Activated T-cell treated with anti-CD3 and anti-CD28 coated beads, Interleukin-2, amount 50 U/mL, for 4 hours (primary cell): ENCODE measurements around the gene DNM3. TPM values are rescaled to one million over a fixed set of nuclear protein-coding genes. Genes with fewer than 3 reads are reported as not detected.

Source experiments
- ATAC-seq, 2 donors: fragments of 200-7000 bp; cut with Tn5 transposase; one replicate each; pipeline ENCODE4 v1.10.0; 2021
- DNase-seq: peaks from one replicate; pipeline ENCODE4 v3.0.0-alpha.2; 2020
- H3K27me3 Mint-ChIP-seq: one replicate; pipeline ENCODE4 v1.8.0; 2021; ENCODE audit warnings: low read depth, mixed read lengths
- H3K36me3 Mint-ChIP-seq: one replicate; pipeline ENCODE4 v1.8.0; 2022; ENCODE audit warnings: mixed read lengths; ENCODE audit not compliant: insufficient read depth
- H3K4me1 Mint-ChIP-seq: one replicate; pipeline ENCODE4 v1.8.0; 2021; ENCODE audit warnings: low read depth, mixed read lengths
- H3K4me3 Mint-ChIP-seq: one replicate; pipeline ENCODE4 v1.8.0; 2021; ENCODE audit warnings: mild to moderate bottlenecking, moderate library complexity, mixed read lengths
- H3K9me3 Mint-ChIP-seq: one replicate; pipeline ENCODE4 v1.8.0; 2021; ENCODE audit warnings: mixed read lengths
- total RNA-seq, 3 donors: library from RNA; stranded (reverse); gene quantifications; one replicate each; pipeline ENCODE4 v1.2.1, GENCODE V29; 2021

DNM3 gene
- total RNA-seq, 3 donors from 2014 or later: 0.35 to 0.58 (median 0.38) TPM

- no peak for DNase-seq
- H3K4me1 Mint-ChIP-seq: no peaks in the 10 kb centered on the region
- H3K9me3 Mint-ChIP-seq: peaks cover 6% of the 10 kb centered on the region
- H3K4me3 Mint-ChIP-seq: no peak overlapping the region
- no peak for ATAC-seq
- no peaks in the 10 kb centered on the region for H3K36me3 Mint-ChIP-seq
- H3K27me3 Mint-ChIP-seq: no peaks in the 10 kb centered on the region
These were observed 484.8 kb downstream of the DNM3 start for GRCh38 chr1:172326136-172326535.

GRCh38 chr1:172328266-172328665 is 487.0 kb downstream of the DNM3 start:
- Mint-ChIP-seq H3K9me3 (peaks cover 6% of the 10 kb centered on the region), H3K4me1 (no peaks in the 10 kb centered on the region), H3K27me3 (no peaks in the 10 kb centered on the region), H3K4me3 (no peak overlapping the region), H3K36me3 (no peaks in the 10 kb centered on the region)
- ATAC-seq (no peak), DNase-seq (no peak)

GRCh38 chr1:172332230-172332629 is 490.9 kb downstream of the DNM3 start:
- ATAC-seq (no peak), DNase-seq (no peak)
- H3K4me3 Mint-ChIP-seq: no peak overlapping the region
- H3K4me1 Mint-ChIP-seq: no peaks in the 10 kb centered on the region
- no peaks in the 10 kb centered on the region for H3K27me3 Mint-ChIP-seq
- no peaks in the 10 kb centered on the region for H3K36me3 Mint-ChIP-seq
- peaks cover 6% of the 10 kb centered on the region for H3K9me3 Mint-ChIP-seq

- no peak overlapping the region for H3K4me3 Mint-ChIP-seq
- peaks cover 19% of the 10 kb centered on the region for H3K4me1 Mint-ChIP-seq
- no peaks in the 10 kb centered on the region for H3K27me3 Mint-ChIP-seq
- peaks cover 3% of the 10 kb centered on the region for H3K36me3 Mint-ChIP-seq
- ATAC-seq: no peak
- DNase-seq: no peak
- H3K9me3 Mint-ChIP-seq: peaks cover 5% of the 10 kb centered on the region
These were observed 494.1 kb downstream of the DNM3 start for GRCh38 chr1:172335377-172335776.

GRCh38 chr1:172338295-172338735 is 497.0 kb downstream of the DNM3 start:
- Mint-ChIP-seq H3K4me1 (peaks cover 26% of the 10 kb centered on the region), H3K36me3 (peaks cover 3% of the 10 kb centered on the region), H3K9me3 (peaks cover 5% of the 10 kb centered on the region), H3K4me3 (no peak overlapping the region), H3K27me3 (no peaks in the 10 kb centered on the region)
- ATAC-seq: peak; percentile 84 to 86
- no peak for DNase-seq

GRCh38 chr1:172339842-172340241 is 498.5 kb downstream of the DNM3 start:
- peaks cover 40% of the 10 kb centered on the region for H3K4me1 Mint-ChIP-seq
- H3K27me3 Mint-ChIP-seq: no peaks in the 10 kb centered on the region
- H3K36me3 Mint-ChIP-seq: peaks cover 3% of the 10 kb centered on the region
- no peak overlapping the region for H3K4me3 Mint-ChIP-seq
- DNase-seq (no peak), ATAC-seq (no peak)
- H3K9me3 Mint-ChIP-seq: peaks cover 5% of the 10 kb centered on the region

GRCh38 chr1:172340520-172340919 is 499.2 kb downstream of the DNM3 start:
- peaks cover 5% of the 10 kb centered on the region for H3K9me3 Mint-ChIP-seq

GRCh38 chr1:172341697-172342096 is 500.4 kb downstream of the DNM3 start:
- DNase-seq (no peak), ATAC-seq (no peak)
- Mint-ChIP-seq H3K27me3 (no peaks in the 10 kb centered on the region), H3K4me1 (peaks cover 40% of the 10 kb centered on the region), H3K9me3 (peaks cover 11% of the 10 kb centered on the region), H3K4me3 (no peak overlapping the region), H3K36me3 (peaks cover 3% of the 10 kb centered on the region)

More at GRCh38 chr1:172340520-172340919, 499.2 kb downstream of the DNM3 start:
- ATAC-seq (no peak), DNase-seq (no peak)
- H3K36me3 Mint-ChIP-seq: peaks cover 3% of the 10 kb centered on the region
- no peak overlapping the region for H3K4me3 Mint-ChIP-seq
- H3K27me3 Mint-ChIP-seq: no peaks in the 10 kb centered on the region
- H3K4me1 Mint-ChIP-seq: peaks cover 40% of the 10 kb centered on the region

GRCh38 chr1:172342584-172343239 is 501.4 kb downstream of the DNM3 start:
- no peaks in the 10 kb centered on the region for H3K27me3 Mint-ChIP-seq
- peaks cover 40% of the 10 kb centered on the region for H3K4me1 Mint-ChIP-seq
- no peak overlapping the region for H3K4me3 Mint-ChIP-seq
- no peak for ATAC-seq
- peaks cover 19% of the 10 kb centered on the region for H3K9me3 Mint-ChIP-seq
- peaks cover 3% of the 10 kb centered on the region for H3K36me3 Mint-ChIP-seq
- no peak for DNase-seq

GRCh38 chr1:172343240-172344160 is 502.2 kb downstream of the DNM3 start:
- H3K4me3 Mint-ChIP-seq: peak overlapping the region; percentile 50
- peaks cover 3% of the 10 kb centered on the region for H3K36me3 Mint-ChIP-seq
- ATAC-seq (peak; percentile 35 to 41), DNase-seq (no peak)
- peaks cover 34% of the 10 kb centered on the region for H3K4me1 Mint-ChIP-seq
- peaks cover 25% of the 10 kb centered on the region for H3K9me3 Mint-ChIP-seq
- H3K27me3 Mint-ChIP-seq: no peaks in the 10 kb centered on the region

GRCh38 chr1:172344444-172344843 is 503.1 kb downstream of the DNM3 start:
- Mint-ChIP-seq H3K9me3 (peaks cover 25% of the 10 kb centered on the region), H3K36me3 (peaks cover 3% of the 10 kb centered on the region)

GRCh38 chr1:172345077-172345476 is 503.8 kb downstream of the DNM3 start:
- ATAC-seq (no peak), DNase-seq (no peak)
- Mint-ChIP-seq H3K36me3 (no peaks in the 10 kb centered on the region), H3K4me1 (peaks cover 21% of the 10 kb centered on the region), H3K27me3 (no peaks in the 10 kb centered on the region), H3K9me3 (peaks cover 21% of the 10 kb centered on the region), H3K4me3 (no peak overlapping the region)

More at GRCh38 chr1:172344444-172344843, 503.1 kb downstream of the DNM3 start:
- no peak for ATAC-seq
- Mint-ChIP-seq H3K27me3 (no peaks in the 10 kb centered on the region), H3K4me3 (no peak overlapping the region), H3K4me1 (peaks cover 26% of the 10 kb centered on the region)
- DNase-seq: no peak

- Mint-ChIP-seq H3K4me1 (peaks cover 19% of the 10 kb centered on the region), H3K36me3 (no peaks in the 10 kb centered on the region), H3K27me3 (no peaks in the 10 kb centered on the region), H3K4me3 (no peak overlapping the region), H3K9me3 (peaks cover 21% of the 10 kb centered on the region)
- ATAC-seq (no peak), DNase-seq (no peak)
These were observed 506.1 kb downstream of the DNM3 start for GRCh38 chr1:172347416-172347815.

GRCh38 chr1:172350856-172351255 is 509.6 kb downstream of the DNM3 start:
- Mint-ChIP-seq H3K27me3 (no peaks in the 10 kb centered on the region), H3K9me3 (peaks cover 21% of the 10 kb centered on the region), H3K36me3 (no peaks in the 10 kb centered on the region), H3K4me1 (peaks cover 28% of the 10 kb centered on the region), H3K4me3 (no peak overlapping the region)
- no peak for DNase-seq
- ATAC-seq: no peak
